Tibial artery (tissue), 4 donors: Measurements from ENCODE around the gene CDK6.

Experiments used
- DNase-seq, 2 donors: peaks; one replicate each; pipeline ENCODE4 v3.0.0-alpha.2; 2019
- H3K27ac ChIP-seq, 2 donors: fragments of 200-600 bp; sonication (generic) in 1 of 2; 1 replicate in 1 of 2; 2 replicates in 1 of 2; pipeline ENCODE4 v1.5.1; 2018 to 2019; ENCODE audit warnings: mild to moderate bottlenecking in 1 of 2
- H3K27me3 ChIP-seq, 2 donors: fragments of 200-600 bp; sonication (generic) in 1 of 2; one replicate each; pipeline versions ENCODE4 v1.5.1 to v1.6.0; 2016 to 2019
- H3K36me3 ChIP-seq, 3 donors: fragments of 200-600 bp; sonication (generic) in 2 of 3; one replicate each; pipeline ENCODE4 v1.5.1; 2016 to 2019; ENCODE audit warnings: mild to moderate bottlenecking in 2 of 3
- H3K4me1 ChIP-seq, 4 donors: fragments of 200-600 bp; sonication (generic) in 2 of 4; 1 replicate in 3 of 4; 2 replicates in 1 of 4; pipeline ENCODE4 v1.5.1; 2016 to 2019
- H3K4me3 ChIP-seq, 2 donors: fragments of 200-600 bp; sonication (generic) in 1 of 2; 1 replicate in 1 of 2; 2 replicates in 1 of 2; pipeline ENCODE4 v1.5.1; 2018 to 2019; ENCODE audit warnings: mild to moderate bottlenecking in 2 of 2
- H3K9me3 ChIP-seq, 3 donors: fragments of 200-600 bp; sonication (generic) in 1 of 3; one replicate each; pipeline ENCODE4 v1.5.1; 2016 to 2019
- CTCF ChIP-seq, 2 experiments: fragments of 200-600 bp in 1 of 2; fragments of 450-650 bp in 1 of 2; IDR thresholded peaks; one replicate each; pipeline ENCODE4 v1.5.1; 2017 to 2019; ENCODE audit warnings: antibody characterized with exemption in 2 of 2, mild to moderate bottlenecking in 1 of 2, moderate library complexity in 1 of 2
- intact Hi-C: fragments of 100-400 bp; cut with DNase I; formaldehyde crosslinking; loops from one replicate; pipeline ENCODE4 v1.15.0; 2023; ENCODE audit warnings: low total_unique reads

CDK6 gene

GRCh38 chr7:92797693-92798092, 38.7 kb downstream of the CDK6 start:
- H3K36me3 ChIP-seq, result no peaks in the 10 kb centered on the region
- intact Hi-C loops, result no loop called here
- H3K4me3 ChIP-seq, result no peak overlapping the region
- H3K27me3 ChIP-seq, result no peaks in the 10 kb centered on the region
- TF ChIP-seq CTCF (IDR thresholded peaks at IDR 0.05), result no peak
- H3K4me1 ChIP-seq, result peaks cover 0 to 56% (median 21%) of the 10 kb centered on the region in 4 donors
- no peak for DNase-seq
- no peaks in the 10 kb centered on the region for H3K9me3 ChIP-seq
- peak overlapping the region in 1 of 2 donors; percentile 21 for H3K27ac ChIP-seq

DNA sequence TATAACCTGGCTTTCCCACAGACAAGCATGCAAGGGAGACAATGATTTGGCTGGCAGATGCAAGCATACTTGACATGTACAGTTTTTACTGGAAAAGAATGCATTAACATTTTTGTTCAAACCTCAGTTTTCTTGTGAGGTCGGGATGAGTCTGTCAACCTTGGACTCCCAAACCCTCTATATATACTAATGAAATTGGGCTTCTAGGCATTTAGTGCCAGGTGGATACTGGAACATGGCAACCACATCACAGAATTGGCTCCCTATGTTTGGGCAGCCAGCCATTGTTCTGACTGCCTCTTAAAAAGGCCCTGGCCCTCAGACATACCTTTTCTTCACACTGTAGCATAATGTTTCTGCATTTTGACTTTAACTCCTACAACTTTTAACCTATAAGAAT, 39.1 kb downstream of the CDK6 start:
- Histone ChIP-seq H3K27me3 (no peaks in the 10 kb centered on the region), H3K4me3 (no peak overlapping the region), H3K27ac (peak overlapping the region in 1 of 2 donors; percentile 21), H3K9me3 (no peaks in the 10 kb centered on the region), H3K36me3 (no peaks in the 10 kb centered on the region), H3K4me1 (peaks cover 0 to 56% (median 21%) of the 10 kb centered on the region in 4 donors)
- no peak for TF ChIP-seq CTCF (IDR thresholded peaks at IDR 0.05)
- intact Hi-C loops, result no loop called here
- no peak for DNase-seq

DNA sequence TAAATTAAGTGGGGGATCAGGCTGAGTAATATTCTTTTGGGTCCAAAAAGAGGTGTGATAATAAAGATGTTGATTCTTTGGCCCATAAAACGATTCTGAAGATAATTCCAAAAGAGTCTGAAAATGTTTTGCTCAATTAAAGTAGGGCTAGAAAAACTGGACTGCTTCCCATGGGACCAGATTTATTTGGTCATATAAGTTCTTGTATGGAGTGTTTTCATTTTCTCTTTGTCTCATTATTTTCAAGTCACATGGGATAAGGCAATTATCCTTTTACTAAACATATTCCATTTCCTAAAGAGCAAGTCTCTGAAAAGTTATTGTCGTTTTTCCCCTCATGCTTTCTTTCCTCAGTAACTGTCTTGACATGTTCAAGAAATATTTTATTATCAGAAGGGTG, 41.5 kb downstream of the CDK6 start:
- Histone ChIP-seq H3K9me3 (no peaks in the 10 kb centered on the region), H3K4me1 (peaks cover 0 to 80% (median 38%) of the 10 kb centered on the region in 4 donors), H3K36me3 (no peaks in the 10 kb centered on the region), H3K27me3 (no peaks in the 10 kb centered on the region), H3K27ac (peak overlapping the region in 1 of 2 donors; percentile 17), H3K4me3 (no peak overlapping the region)
- intact Hi-C loops, result no loop called here
- TF ChIP-seq CTCF (IDR thresholded peaks at IDR 0.05), result no peak
- DNase-seq, result no peak

- no peak for TF ChIP-seq CTCF (IDR thresholded peaks at IDR 0.05)
- H3K27ac ChIP-seq, result peak overlapping the region in 1 of 2 donors; percentile 17
- H3K9me3 ChIP-seq, result no peaks in the 10 kb centered on the region
- H3K36me3 ChIP-seq, result no peaks in the 10 kb centered on the region
- H3K27me3 ChIP-seq, result no peaks in the 10 kb centered on the region
- peaks cover 0 to 79% (median 38%) of the 10 kb centered on the region in 4 donors for H3K4me1 ChIP-seq
- intact Hi-C loops, result no loop called here
- no peak for DNase-seq
- no peak overlapping the region for H3K4me3 ChIP-seq
Observed at GRCh38 chr7:92794391-92794790, 42.0 kb downstream of the CDK6 start.

GRCh38 chr7:92793656-92794205, 42.6 kb downstream of the CDK6 start:
- Histone ChIP-seq H3K4me3 (no peak overlapping the region), H3K36me3 (no peaks in the 10 kb centered on the region), H3K27me3 (no peaks in the 10 kb centered on the region), H3K9me3 (peaks cover 0 to 3% (median under 1%) of the 10 kb centered on the region in 3 donors), H3K4me1 (peaks cover 0 to 72% (median 35%) of the 10 kb centered on the region in 4 donors), H3K27ac (peak overlapping the region in 1 of 2 donors; percentile 11)
- intact Hi-C loops, result no loop called here
- no peak for DNase-seq
- TF ChIP-seq CTCF (IDR thresholded peaks at IDR 0.05), result no peak
